Kidney capillary endothelial cell (primary cell): ENCODE measurements around the gene PARD3B.
A peak's percentile ranks its signal among the peaks of the same experiment; 100 is the strongest.

Experiments used
- DNase-seq: peaks from one replicate; pipeline ENCODE4 v3.0.0-alpha.2; 2018; ENCODE audit warnings: low spot score

Gene PARD3B

GRCh38 chr2:205566606-205567168 lies 1021.4 kb downstream of the PARD3B start:
- no peak for DNase-seq

GRCh38 chr2:205568620-205569019 lies 1023.3 kb downstream of the PARD3B start:
- no peak for DNase-seq

DNA sequence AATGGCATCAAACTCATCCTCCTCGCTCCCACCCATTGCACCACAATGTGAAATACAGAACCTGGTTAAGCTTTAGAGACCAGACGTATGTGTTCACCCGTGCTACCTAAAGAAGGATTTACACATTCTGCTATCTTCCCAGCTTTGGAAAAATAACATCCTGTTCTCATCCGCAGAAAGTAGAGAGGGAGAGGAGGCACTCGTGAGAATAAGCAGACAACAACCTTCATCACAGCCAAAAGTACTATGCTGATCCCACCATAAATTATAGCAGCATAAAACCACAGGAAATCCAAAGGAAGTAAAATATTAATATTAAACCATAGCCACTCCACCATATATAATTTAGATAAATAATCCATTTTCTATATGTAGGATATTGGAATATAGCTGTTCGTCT lies 1025.4 kb downstream of the PARD3B start:
- DNase-seq: no peak

DNA sequence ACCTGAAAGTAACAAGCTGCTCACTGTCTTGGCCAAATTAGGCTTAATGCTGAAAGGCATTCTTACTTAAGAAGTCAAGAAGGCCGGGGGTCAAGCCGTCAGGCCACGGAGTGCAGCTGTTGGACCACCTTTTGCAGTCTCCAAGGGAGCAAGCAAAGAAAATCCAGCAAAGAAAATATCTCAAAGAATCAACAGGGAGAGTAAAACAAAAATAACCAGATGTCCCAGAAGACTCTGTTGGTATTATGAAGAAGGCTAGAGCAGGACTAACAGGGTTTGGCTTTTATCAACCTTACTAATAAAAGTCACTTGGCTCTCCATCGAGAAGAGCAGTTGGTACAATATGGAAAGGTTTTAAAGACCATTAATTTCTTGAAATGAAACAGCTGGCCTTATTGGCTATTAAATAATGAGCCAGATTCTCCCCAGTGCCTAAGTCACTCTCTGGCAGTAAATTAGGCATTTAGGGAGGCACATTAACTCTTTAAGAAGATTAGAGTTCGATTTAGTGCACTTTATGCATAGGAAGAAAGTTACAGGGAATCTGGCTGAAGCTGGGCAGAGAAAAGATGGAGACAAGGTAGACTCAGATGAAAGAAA lies 1026.2 kb downstream of the PARD3B start:
- DNase-seq: no peak

- DNase-seq: no peak
These were observed 1028.7 kb downstream of the PARD3B start for GRCh38 chr2:205574001-205574400.

DNA sequence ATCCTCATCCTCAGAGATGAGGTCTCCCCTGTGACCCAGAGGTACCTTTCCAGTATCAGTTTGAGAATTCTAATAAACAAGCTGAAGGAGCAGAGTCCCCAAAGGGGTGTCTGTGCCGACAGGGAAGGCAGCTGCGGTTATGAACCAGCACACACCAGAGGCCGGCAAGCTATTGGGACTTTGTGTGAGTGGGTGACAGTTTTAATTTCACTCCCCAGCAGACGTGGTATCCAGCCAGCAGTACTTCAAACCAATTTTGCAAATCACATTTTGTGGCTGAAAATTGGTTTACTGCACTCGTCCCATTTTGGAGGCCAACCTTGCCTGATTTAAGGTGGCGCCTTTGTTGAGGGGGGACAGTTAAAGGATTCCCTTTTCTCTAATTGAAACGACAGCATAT lies 1034.1 kb downstream of the PARD3B start:
- no peak for DNase-seq

DNA sequence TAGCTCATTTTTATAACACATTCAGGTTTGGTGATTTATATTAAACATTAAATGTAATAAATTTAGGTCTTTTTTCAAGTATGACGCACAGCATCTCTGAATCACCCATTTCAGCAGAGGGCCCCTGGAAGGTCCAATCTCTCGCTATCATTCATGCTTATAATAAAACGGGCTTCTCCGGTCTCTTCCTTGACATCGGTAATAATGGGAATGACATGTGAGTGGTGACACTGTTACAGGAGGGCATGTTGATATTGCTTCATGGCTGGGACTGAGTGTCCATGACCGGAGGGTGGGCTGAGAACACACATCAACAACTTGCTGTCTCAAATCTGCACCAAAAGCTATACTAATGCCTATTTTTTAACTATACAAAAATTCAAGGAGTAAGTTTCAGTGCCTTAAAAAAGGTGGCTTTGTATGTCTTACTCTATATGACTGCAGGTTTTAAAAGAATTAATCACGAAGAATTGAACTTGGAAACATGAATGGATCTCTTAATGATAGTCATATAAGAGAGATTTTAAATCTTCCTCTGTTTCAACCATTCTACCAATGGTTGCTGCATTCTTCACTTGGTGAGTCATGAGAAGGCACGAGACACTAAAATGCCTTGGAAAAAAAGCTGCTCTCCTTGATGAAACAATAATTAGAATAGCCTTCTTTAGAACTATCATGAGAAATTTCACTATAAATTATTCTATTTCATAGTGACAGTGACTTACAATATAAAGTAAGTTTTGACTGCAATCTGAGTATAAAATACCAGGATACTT lies 1035.1 kb downstream of the PARD3B start:
- DNase-seq: no peak

- DNase-seq: no peak
These were observed 1037.1 kb downstream of the PARD3B start for GRCh38 chr2:205582366-205582765.

DNA sequence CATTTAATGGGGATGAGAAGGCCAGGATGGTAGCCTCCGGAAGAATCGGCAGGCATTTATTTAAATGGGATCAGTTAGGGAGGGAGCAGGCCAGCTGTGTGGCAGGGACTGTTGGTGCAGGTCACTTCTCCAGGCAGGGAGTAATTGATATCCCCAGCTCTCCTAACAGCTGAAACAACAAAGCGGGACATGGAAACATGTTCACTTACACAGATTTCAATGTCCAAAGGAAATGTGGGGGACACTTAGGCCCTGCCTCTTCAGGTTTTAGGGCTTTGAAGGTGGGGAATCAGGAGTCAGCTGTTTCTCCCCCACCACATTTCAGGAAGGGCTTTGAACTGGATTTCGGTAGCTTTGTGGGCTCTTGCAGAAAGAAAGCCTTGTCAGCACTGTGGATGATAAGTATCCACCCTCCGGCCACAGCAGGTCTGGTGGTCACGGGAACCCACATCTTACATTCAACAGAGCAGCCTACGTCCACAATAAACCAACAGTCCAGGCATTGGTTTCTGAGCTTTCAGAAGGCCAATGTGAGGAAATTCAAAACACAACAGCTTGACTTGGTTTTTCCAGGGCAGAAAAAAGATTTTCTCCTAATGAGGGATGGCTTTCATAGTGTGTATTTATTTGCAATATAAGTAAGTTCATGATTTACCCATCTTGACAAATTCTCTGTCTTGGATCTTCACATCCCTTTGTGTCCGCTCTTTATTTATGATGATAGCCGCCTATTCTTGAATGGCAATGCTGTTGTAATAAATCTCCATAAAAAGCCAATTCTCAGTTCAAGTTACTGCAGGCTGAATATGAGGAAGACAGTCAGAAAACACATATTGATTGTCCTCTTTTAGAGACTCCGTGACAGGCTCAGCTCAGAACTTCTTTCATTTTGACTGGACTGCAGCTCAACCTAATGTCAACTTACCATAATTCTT lies 1040.4 kb downstream of the PARD3B start:
- DNase-seq: no peak

- no peak for DNase-seq
These were observed 1041.4 kb downstream of the PARD3B start for GRCh38 chr2:205586626-205587025.

DNA sequence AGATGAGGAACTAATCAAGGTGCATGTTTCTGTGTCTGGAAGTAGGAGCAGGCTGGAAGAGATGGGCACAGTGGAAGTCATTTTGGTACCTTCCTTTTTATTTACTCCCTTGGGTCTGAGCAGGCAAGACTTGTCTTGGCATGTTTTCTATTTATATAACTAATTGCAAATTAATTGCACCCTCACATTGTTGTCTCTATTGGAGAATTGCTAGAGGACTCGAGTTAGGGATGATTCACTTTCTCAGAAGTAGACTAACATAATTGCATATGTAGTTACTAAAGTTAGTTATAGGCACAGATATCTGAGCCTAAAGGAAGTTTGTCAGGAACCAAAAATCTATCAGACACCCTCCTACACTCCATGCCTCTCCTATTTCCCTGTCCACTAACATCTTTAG lies 1044.2 kb downstream of the PARD3B start:
- no peak for DNase-seq

GRCh38 chr2:205590759-205591158 lies 1045.5 kb downstream of the PARD3B start:
- DNase-seq: peak; percentile 55

GRCh38 chr2:205593891-205594290 lies 1048.6 kb downstream of the PARD3B start:
- no peak for DNase-seq

GRCh38 chr2:205596581-205596980 lies 1051.3 kb downstream of the PARD3B start:
- no peak for DNase-seq

DNA sequence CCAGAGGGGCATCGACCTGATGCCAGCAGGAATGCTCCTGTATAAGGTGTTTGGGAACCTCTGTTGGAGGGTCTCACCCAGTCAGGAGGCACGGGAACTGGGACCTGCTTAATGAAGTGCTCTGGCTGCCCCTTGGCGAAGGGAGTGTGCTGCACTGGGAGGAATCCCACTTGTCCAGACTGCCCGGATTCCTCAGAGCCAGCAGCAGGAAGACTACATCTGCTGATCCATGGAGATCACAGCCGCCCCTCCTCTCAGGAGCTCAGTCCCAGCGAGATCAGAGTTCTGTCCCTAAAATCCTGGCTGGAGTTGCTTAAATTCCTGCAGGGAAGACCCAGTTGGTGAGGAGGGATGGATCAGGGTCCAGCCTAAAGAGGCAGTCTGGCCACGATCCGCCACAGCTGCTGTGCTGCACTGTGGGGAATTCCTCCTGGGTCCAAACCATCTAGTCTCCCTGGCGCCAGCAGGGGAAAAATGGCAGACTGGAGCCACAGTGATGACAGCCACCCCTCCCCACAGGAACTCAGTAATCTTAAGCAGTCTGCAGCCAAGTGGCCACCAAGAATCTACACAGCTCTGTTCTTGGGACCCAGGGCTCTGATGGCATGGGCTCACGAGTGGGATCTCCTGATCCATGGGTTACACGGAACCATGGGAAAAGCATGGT lies 1060.5 kb downstream of the PARD3B start:
- no peak for DNase-seq

DNA sequence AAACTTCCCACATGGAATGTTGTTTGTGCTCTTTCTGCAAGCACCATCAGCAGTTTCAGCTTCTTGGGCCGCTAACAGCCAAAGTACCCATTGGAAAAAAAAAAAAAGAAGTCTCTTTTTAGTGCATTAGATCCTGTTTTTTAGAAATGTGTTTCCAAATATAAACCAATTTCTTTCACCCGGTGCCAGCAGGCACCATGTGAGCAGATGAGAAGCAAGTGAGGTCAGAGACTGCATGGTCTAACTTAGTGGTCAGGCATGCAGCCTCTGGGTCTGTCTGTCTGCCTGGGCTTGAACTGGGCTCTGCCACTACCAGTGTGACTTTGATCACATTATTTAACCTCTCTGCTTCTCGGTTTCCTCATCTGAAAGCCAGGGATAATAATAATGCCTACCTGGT lies 1061.9 kb downstream of the PARD3B start:
- DNase-seq: no peak

GRCh38 chr2:205609113-205609512 lies 1063.8 kb downstream of the PARD3B start:
- no peak for DNase-seq

GRCh38 chr2:205610437-205610836 lies 1065.2 kb downstream of the PARD3B start:
- no peak for DNase-seq

- DNase-seq: no peak
These were observed 1067.4 kb downstream of the PARD3B start for GRCh38 chr2:205612636-205613035.

DNA sequence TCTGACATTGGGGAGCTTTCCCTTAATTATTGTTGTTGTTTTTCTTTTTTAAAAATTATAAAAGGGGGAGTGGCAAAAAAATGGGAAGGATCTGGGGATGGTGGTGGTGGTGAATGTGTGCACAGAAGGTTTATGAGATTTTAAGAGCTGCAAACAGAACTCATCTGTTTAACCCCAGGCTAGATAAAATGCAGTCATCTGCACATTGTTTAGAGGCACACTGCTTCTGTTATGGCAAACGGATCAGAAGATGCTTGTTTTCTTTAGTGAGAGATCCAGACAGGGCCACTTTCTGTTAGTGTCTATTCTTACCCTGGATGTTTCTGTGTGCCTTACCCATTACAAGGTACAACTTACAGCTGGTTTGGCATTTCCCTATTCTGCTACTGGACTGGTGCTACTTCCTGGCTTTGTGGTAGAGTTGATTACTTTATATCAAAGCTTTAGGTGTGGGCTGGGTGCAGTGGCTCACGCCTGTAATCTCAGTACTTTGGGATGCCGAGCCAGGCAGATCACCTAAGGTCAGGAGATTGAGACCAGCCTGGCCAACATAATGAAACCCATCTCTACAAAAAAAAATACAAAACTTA lies 1068.8 kb downstream of the PARD3B start:
- no peak for DNase-seq

DNA sequence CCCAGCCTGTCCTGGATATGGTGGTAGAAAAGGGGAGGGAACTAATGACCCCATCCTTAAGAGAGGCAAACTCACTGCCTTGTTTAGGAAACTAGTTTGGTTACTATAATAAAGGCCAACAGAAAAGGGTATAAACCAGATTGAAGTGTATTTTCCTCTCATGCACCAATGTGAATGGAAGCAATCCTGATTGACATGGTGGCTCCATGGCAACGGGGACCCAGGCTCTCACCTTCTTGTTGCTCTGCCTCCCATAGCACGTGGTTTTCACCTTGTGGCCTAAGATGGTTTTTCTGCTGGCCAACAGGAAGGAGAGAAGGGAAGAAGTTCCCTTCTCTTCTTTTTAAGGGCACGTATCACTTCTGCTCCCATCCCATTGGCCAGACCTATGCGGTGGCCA lies 1069.7 kb downstream of the PARD3B start:
- DNase-seq: no peak

- no peak for DNase-seq
These were observed 1072.6 kb downstream of the PARD3B start for GRCh38 chr2:205617905-205618304.
